KMS-11 (cell line): ENCODE results near the gene ROR1.

Source experiments
- H2AFZ ChIP-seq: fragments of 200-600 bp; sonication (generic); 2 replicates; pipeline ENCODE4 v1.6.1; 2016; ENCODE audit warnings: antibody characterized with exemption, mixed run types, low read depth
- H3K27ac ChIP-seq: fragments of 200-600 bp; sonication (generic); 2 replicates; pipeline ENCODE4 v1.6.1; 2016; ENCODE audit warnings: mild to moderate bottlenecking, mixed run types
- H3K27me3 ChIP-seq: fragments of 200-600 bp; sonication (generic); 2 replicates; pipeline ENCODE4 v1.6.1; 2017; ENCODE audit warnings: mild to moderate bottlenecking, low read depth, mixed run types, moderate library complexity; ENCODE audit not compliant: insufficient read depth
- H3K36me3 ChIP-seq: fragments of 200-600 bp; sonication (generic); 2 replicates; pipeline ENCODE4 v1.6.1; 2017; ENCODE audit warnings: mild to moderate bottlenecking, mixed run types; ENCODE audit not compliant: insufficient read depth
- H3K4me1 ChIP-seq: fragments of 200-600 bp; sonication (generic); 2 replicates; pipeline ENCODE4 v1.6.1; 2016; ENCODE audit warnings: mild to moderate bottlenecking, low read depth, mixed run types; ENCODE audit not compliant: poor library complexity, severe bottlenecking
- H3K4me2 ChIP-seq: fragments of 200-600 bp; sonication (generic); 2 replicates; pipeline ENCODE4 v1.7.0; 2016; ENCODE audit warnings: mild to moderate bottlenecking, mixed run types
- H3K4me3 ChIP-seq: fragments of 200-600 bp; sonication (generic); IDR thresholded peaks from 2 replicates; pipeline ENCODE4 v1.6.1; 2017; ENCODE audit warnings: low read depth, low read length, mixed read lengths; ENCODE audit not compliant: insufficient read depth
- H3K79me2 ChIP-seq: fragments of 200-600 bp; sonication (generic); 2 replicates; pipeline ENCODE4 v1.6.1; 2016; ENCODE audit warnings: low read depth, mixed run types; ENCODE audit not compliant: insufficient read depth
- H3K9ac ChIP-seq: fragments of 200-600 bp; sonication (generic); 2 replicates; pipeline ENCODE4 v1.6.1; 2016; ENCODE audit warnings: mild to moderate bottlenecking, mixed run types
- H4K20me1 ChIP-seq: fragments of 200-600 bp; sonication (generic); 2 replicates; pipeline ENCODE4 v1.6.1; 2016; ENCODE audit warnings: mild to moderate bottlenecking, mixed run types; ENCODE audit not compliant: insufficient read depth
- TF ChIP-seq, protein P1 (sequence below): fragments of 200-600 bp; sonication (generic); conservative IDR thresholded peaks from 2 replicates; pipeline ENCODE4 v1.6.1; 2017; ENCODE audit warnings: low read depth, mild to moderate bottlenecking, antibody characterized with exemption, low read length, moderate library complexity, mixed read lengths

Gene ROR1

DNA sequence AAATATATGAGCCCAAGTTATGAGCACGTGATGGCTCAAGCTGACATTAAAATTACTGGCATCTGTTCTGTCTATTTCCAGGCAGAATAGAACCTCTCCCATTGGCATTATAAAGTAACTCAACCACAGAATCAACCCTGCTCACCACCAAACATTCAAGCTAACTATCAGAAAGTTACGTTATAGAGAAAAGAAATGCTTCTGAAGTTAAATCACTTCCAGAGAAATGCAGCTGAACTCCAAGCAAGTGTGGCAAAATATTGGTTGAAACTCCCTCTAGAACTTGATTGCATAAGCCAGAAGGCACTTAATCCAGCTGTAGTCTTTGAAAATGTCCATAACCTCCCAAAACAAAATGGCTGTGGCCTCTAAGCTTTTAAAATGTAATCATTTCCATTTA lies 393.4 kb downstream of the ROR1 start:
- Histone ChIP-seq H2AFZ (no peak overlapping the region), H3K27ac (no peak overlapping the region), H3K9ac (no peak overlapping the region), H3K27me3 (no peaks in the 10 kb centered on the region), H3K4me2 (no peak overlapping the region), H3K4me3 (no peak overlapping the region), H3K36me3 (no peaks in the 10 kb centered on the region), H4K20me1 (no peaks in the 10 kb centered on the region), H3K4me1 (peaks cover 20% of the 10 kb centered on the region), H3K79me2 (no peaks in the 10 kb centered on the region)
- TF ChIP-seq, protein P1, sequence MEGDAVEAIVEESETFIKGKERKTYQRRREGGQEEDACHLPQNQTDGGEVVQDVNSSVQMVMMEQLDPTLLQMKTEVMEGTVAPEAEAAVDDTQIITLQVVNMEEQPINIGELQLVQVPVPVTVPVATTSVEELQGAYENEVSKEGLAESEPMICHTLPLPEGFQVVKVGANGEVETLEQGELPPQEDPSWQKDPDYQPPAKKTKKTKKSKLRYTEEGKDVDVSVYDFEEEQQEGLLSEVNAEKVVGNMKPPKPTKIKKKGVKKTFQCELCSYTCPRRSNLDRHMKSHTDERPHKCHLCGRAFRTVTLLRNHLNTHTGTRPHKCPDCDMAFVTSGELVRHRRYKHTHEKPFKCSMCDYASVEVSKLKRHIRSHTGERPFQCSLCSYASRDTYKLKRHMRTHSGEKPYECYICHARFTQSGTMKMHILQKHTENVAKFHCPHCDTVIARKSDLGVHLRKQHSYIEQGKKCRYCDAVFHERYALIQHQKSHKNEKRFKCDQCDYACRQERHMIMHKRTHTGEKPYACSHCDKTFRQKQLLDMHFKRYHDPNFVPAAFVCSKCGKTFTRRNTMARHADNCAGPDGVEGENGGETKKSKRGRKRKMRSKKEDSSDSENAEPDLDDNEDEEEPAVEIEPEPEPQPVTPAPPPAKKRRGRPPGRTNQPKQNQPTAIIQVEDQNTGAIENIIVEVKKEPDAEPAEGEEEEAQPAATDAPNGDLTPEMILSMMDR, result no peak

DNA sequence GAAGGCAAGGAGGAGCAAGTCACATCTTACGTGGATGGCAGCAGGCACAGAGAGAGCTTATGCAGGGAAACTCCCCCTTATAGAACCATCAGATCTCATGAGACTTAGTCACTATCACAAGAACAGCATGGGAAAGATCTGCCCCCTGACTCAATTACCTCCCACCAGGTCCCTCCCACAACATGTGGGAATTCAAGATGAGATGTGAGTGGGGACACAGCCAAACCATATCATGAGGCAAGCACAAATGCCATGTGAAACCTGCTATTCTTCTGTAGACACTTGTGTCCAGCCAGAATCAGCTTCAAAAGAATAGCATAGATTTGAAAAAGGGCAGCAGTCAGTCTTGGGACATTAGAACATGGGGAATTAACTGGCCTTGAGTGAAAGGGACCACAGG lies 397.4 kb downstream of the ROR1 start:
- Histone ChIP-seq H3K9ac (peak overlapping the region; percentile 44; the same call in 1 of the 2 replicates), H3K27me3 (no peaks in the 10 kb centered on the region), H3K4me3 (no peak overlapping the region), H3K4me2 (peak overlapping the region; percentile 99), H3K27ac (peak overlapping the region; percentile 83), H3K79me2 (no peaks in the 10 kb centered on the region), H3K4me1 (peaks cover 44% of the 10 kb centered on the region), H4K20me1 (no peaks in the 10 kb centered on the region), H3K36me3 (no peaks in the 10 kb centered on the region), H2AFZ (peak overlapping the region; percentile 43)
- TF ChIP-seq, protein P1, result no peak

GRCh38 chr1:64171797-64172281 lies 398.0 kb downstream of the ROR1 start:
- H3K4me1 ChIP-seq, result peaks cover 44% of the 10 kb centered on the region
- no peaks in the 10 kb centered on the region for H3K36me3 ChIP-seq
- H3K4me2 ChIP-seq, result peak overlapping the region; percentile 99
- TF ChIP-seq, protein P1, result no peak
- H3K27ac ChIP-seq, result peak overlapping the region; percentile 83
- H3K79me2 ChIP-seq, result no peaks in the 10 kb centered on the region
- H3K9ac ChIP-seq, result peak overlapping the region; percentile 44
- H4K20me1 ChIP-seq, result no peaks in the 10 kb centered on the region
- H3K4me3 ChIP-seq, result no peak overlapping the region
- H2AFZ ChIP-seq, result peak overlapping the region; percentile 43
- no peaks in the 10 kb centered on the region for H3K27me3 ChIP-seq

- peak overlapping the region; percentile 99 for H3K4me2 ChIP-seq
- H3K36me3 ChIP-seq, result no peaks in the 10 kb centered on the region
- TF ChIP-seq, protein P1, result no peak
- H3K27ac ChIP-seq, result peak overlapping the region; percentile 83
- no peaks in the 10 kb centered on the region for H4K20me1 ChIP-seq
- peak overlapping the region; percentile 44 for H3K9ac ChIP-seq
- H3K4me3 ChIP-seq, result no peak overlapping the region
- no peaks in the 10 kb centered on the region for H3K27me3 ChIP-seq
- no peaks in the 10 kb centered on the region for H3K79me2 ChIP-seq
- peaks cover 44% of the 10 kb centered on the region for H3K4me1 ChIP-seq
- H2AFZ ChIP-seq, result peak overlapping the region; percentile 42; the same call in 1 of the 2 replicates
These were observed 398.7 kb downstream of the ROR1 start for GRCh38 chr1:64172458-64172983.
